ENCODE results near the gene SMAD9.

SMAD9 gene

GRCh38 chr13:36814465-36814864 lies 105.6 kb downstream of the SMAD9 start:
- DNase-seq = no peak

- DNase-seq = no peak
Measured at GRCh38 chr13:36813225-36813624, 106.8 kb downstream of the SMAD9 start.

- no peak for DNase-seq
Measured at GRCh38 chr13:36807616-36808015, 112.4 kb downstream of the SMAD9 start.

GRCh38 chr13:36806102-36806501 lies 113.9 kb downstream of the SMAD9 start:
- no peak for DNase-seq

GRCh38 chr13:36804588-36804987 lies 115.5 kb downstream of the SMAD9 start:
- no peak for DNase-seq

GRCh38 chr13:36801035-36801434 lies 119.0 kb downstream of the SMAD9 start:
- no peak for DNase-seq

DNA sequence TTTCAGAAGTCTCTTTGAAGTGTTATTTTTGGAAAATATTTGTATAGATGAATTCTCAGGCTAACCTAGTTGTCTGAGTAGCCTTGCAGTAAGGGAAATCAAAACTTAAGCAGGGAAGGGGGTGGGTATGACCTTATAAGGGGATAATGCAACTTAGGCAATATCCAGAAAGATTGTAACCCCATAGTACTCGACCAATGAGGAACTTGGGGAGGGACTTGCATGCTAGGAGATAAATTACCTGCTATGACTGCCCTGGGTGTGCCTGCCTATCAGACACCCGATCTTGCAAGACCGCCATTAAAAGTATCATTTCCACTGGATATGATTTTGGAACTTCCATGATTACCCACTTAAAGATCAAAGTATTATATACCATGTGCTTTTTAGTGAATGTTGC lies 124.0 kb downstream of the SMAD9 start:
- DNase-seq = no peak

DNA sequence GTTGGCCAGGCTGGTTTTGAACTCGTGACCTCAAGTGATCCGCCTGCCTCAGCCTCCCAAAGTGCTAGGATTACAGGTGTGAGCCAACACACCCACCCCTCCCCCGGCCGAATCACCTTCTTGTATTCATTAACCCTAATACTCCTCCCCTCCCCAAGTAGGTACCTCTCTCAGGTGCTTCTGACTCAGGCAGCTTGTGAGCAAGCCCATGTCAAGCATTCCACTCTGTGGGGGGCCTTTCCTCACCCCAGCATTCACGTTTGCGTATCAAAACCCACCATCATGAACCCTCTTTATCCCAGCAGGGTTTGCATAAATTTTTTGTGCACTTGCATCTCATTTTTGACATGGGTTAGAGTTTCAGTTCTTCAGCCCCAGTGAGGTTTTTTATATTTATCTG lies 124.6 kb downstream of the SMAD9 start:
- no peak for DNase-seq
